Endothelial cell (in vitro differentiated cells): ENCODE measurements around the gene KIF21A. TPM values are rescaled to one million over a fixed set of nuclear protein-coding genes. Genes with fewer than 3 reads are reported as not detected.
"Not testable (repeated sequence)": the region's sequence is repeated elsewhere in the genome, so short reads cannot be mapped to it uniquely, and the experiment has no call there.

Experiments used
- DNase-seq: peaks from one replicate; pipeline ENCODE4 v3.0.0; 2021; ENCODE audit warnings: low spot score
- H3K27ac Mint-ChIP-seq: one replicate; pipeline ENCODE4 v1.8.0; 2021; ENCODE audit warnings: mixed read lengths, inconsistent platforms; ENCODE audit not compliant: unreplicated experiment
- H3K27me3 Mint-ChIP-seq: one replicate; pipeline ENCODE4 v1.8.0; 2021; ENCODE audit warnings: mild to moderate bottlenecking, moderate library complexity, mixed read lengths, inconsistent platforms; ENCODE audit not compliant: unreplicated experiment
- H3K36me3 Mint-ChIP-seq: one replicate; pipeline ENCODE4 v1.8.0; 2021; ENCODE audit warnings: mild to moderate bottlenecking, low read depth, mixed read lengths, inconsistent platforms; ENCODE audit not compliant: unreplicated experiment
- H3K4me1 Mint-ChIP-seq: one replicate; pipeline ENCODE4 v1.8.0; 2021; ENCODE audit warnings: mild to moderate bottlenecking, mixed read lengths, inconsistent platforms; ENCODE audit not compliant: unreplicated experiment
- H3K4me3 Mint-ChIP-seq: one replicate; pipeline ENCODE4 v1.8.0; 2021; ENCODE audit warnings: mild to moderate bottlenecking, mixed read lengths, inconsistent platforms; ENCODE audit not compliant: unreplicated experiment
- H3K9me3 Mint-ChIP-seq: one replicate; pipeline ENCODE4 v1.8.0; 2021; ENCODE audit warnings: mixed read lengths, inconsistent platforms; ENCODE audit not compliant: unreplicated experiment
- CTCF ChIP-seq: fragments of 200-600 bp; sonication (generic); IDR thresholded peaks from one replicate; pipeline ENCODE4 v1.5.0; 2021; ENCODE audit warnings: antibody characterized with exemption; ENCODE audit not compliant: unreplicated experiment
- total RNA-seq: library from RNA; stranded (reverse); fragmentation: NEBNext Ultra II Directional; extraction: Animal tissue kit (Norgen Biotek cat#: 25700); gene quantifications from one replicate; pipeline ENCODE4 v1.2.1, GENCODE V29; 2021; ENCODE audit not compliant: unreplicated experiment

KIF21A gene
- total RNA-seq, 1 donor from 2014 or later, result 2.9 TPM

GRCh38 chr12:39296496-39296895 lies 146.4 kb downstream of the KIF21A start:
- TF ChIP-seq CTCF, result no peak
- Mint-ChIP-seq H3K27me3 (no peaks in the 10 kb centered on the region), H3K9me3 (no peaks in the 10 kb centered on the region), H3K36me3 (no peaks in the 10 kb centered on the region), H3K4me3 (no peak overlapping the region), H3K4me1 (no peaks in the 10 kb centered on the region), H3K27ac (no peak overlapping the region)
- DNase-seq, result no peak

- H3K36me3 Mint-ChIP-seq, H3K4me3 Mint-ChIP-seq, H3K4me1 Mint-ChIP-seq, H3K27me3 Mint-ChIP-seq, H3K9me3 Mint-ChIP-seq, DNase-seq, H3K27ac Mint-ChIP-seq: not testable (repeated sequence)
These were observed 147.3 kb downstream of the KIF21A start for GRCh38 chr12:39295593-39295992.

- no peak for TF ChIP-seq CTCF
- Mint-ChIP-seq H3K9me3 (no peaks in the 10 kb centered on the region), H3K36me3 (no peaks in the 10 kb centered on the region), H3K4me1 (no peaks in the 10 kb centered on the region), H3K27ac (no peak overlapping the region), H3K4me3 (no peak overlapping the region), H3K27me3 (no peaks in the 10 kb centered on the region)
- no peak for DNase-seq
These were observed 148.2 kb downstream of the KIF21A start for GRCh38 chr12:39294715-39295114.

- no peaks in the 10 kb centered on the region for H3K27me3 Mint-ChIP-seq
- no peaks in the 10 kb centered on the region for H3K9me3 Mint-ChIP-seq
- no peaks in the 10 kb centered on the region for H3K4me1 Mint-ChIP-seq
- no peak overlapping the region for H3K27ac Mint-ChIP-seq
- H3K4me3 Mint-ChIP-seq, result no peak overlapping the region
- DNase-seq, result no peak
- no peaks in the 10 kb centered on the region for H3K36me3 Mint-ChIP-seq
- TF ChIP-seq CTCF, result no peak
These were observed 150.7 kb downstream of the KIF21A start for GRCh38 chr12:39292125-39292630.

GRCh38 chr12:39287817-39288216 lies 155.1 kb downstream of the KIF21A start:
- Mint-ChIP-seq H3K4me1 (no peaks in the 10 kb centered on the region), H3K9me3 (no peaks in the 10 kb centered on the region), H3K36me3 (no peaks in the 10 kb centered on the region), H3K27ac (no peak overlapping the region), H3K27me3 (no peaks in the 10 kb centered on the region), H3K4me3 (no peak overlapping the region)
- DNase-seq, result no peak
- no peak for TF ChIP-seq CTCF
